HG03064 (cell line): ENCODE data around the gene CSMD2.
"Not testable (repeated sequence)": the region's sequence is repeated elsewhere in the genome, so short reads cannot be mapped to it uniquely, and the experiment has no call there.

Experiments used
- ATAC-seq: cut with Tn5 transposase; IDR thresholded peaks from one replicate; pipeline ENCODE4 v1.9.1; 2021; ENCODE audit warnings: low read depth; ENCODE audit not compliant: unreplicated experiment

CSMD2 gene

DNA sequence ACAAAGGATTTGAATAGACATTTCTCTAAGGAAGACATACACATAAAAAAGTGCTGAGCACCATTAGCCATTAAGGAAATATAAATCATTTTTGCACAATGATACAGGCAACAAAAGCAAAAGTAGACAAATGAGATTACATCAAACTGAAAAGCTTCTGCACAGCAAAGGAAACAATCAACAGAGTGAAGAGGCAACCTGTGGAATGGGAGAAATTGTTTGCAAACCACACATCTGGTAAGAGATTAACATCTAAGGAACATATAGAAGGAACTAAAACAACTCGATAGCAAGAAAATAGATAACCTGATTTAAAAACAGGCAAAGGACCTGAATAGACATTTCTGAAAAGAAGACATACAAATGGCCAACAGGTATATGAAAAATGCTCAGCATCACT is 635.1 kb downstream of the CSMD2 start:
- ATAC-seq, result no peak

DNA sequence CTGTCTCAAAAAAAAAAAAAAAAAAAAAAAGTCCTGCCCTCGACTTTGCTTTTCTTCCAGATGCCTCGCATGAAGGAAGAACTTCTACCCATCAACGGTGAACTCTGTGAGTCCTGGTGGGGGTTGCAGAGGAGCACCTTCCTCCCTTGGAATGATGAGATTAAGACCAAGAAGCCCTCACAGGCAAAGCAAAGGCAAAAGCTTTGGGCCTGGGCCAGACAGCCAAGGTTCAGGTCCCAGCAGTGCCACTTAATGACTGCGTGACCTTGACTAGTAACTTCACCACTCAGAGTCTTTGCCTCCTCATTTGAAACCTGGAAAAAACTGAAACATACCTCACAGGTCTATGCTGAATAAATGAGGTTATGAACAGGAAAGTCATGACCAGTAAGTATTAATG is 637.1 kb downstream of the CSMD2 start:
- ATAC-seq, result no peak

- no peak for ATAC-seq
These were observed 640.4 kb downstream of the CSMD2 start for GRCh38 chr1:33524586-33524985.

GRCh38 chr1:33519240-33519884 is 645.7 kb downstream of the CSMD2 start:
- ATAC-seq, result no peak

- ATAC-seq, result no peak
These were observed 647.3 kb downstream of the CSMD2 start for GRCh38 chr1:33517596-33518250.

GRCh38 chr1:33516891-33517567 is 648.0 kb downstream of the CSMD2 start:
- no peak for ATAC-seq

GRCh38 chr1:33516428-33516827 is 648.6 kb downstream of the CSMD2 start:
- no peak for ATAC-seq

DNA sequence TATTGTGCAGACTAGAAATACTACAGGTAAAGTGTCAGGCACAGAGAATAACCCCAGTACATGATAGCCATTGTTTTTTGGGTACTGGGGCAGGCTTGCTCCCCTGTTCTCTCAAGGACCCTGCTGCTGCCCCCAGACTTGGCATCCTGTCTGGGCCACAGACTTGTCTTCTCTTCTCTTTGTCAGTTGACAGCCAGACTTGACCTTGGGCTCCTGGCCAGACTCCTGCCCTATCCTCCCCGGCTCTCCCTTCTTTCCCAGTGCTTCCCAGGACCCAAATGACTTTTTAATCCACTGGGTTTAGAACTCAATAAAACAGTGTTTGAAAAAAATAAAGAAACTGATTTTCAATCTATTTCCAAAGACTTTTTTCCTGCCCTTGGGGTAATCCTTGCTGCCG is 649.4 kb downstream of the CSMD2 start:
- ATAC-seq, result no peak

- ATAC-seq, result no peak
These were observed 649.9 kb downstream of the CSMD2 start for GRCh38 chr1:33515112-33515511.

DNA sequence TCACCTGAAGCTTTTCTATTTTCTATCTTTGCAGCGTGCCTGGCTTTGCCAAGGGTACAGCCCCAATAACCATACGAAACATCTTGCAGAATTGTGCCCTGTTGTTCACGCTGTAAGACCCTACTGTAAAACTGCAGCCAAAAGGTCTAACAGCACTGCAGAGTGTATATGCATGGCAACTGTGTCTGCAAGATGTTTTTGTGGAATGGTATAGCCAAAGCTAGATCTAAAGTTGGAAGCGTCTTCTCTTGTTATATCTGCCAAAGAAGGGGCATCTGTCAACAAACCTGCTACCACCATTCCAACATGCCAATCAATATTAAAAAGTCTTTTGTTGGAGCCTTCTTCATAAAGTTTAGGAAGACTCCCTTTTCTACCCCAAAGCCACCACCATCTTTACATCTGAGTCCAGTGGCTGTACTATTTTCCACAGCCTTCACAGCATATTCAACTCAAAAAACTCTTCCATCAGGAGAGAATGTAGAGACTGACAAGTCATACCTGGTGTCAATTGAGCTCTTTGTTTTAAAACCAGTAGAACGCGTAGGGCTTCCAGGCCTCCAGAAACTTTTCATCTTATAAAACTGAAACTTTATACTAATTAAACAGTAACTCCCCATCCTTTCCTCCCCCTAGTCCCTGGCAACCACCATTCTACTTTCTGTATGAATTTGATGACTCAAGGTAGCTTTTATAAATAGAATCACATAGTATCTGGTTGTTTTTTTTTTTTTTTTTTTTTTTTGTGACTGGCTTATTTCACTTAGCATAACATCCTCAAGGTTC is 652.6 kb downstream of the CSMD2 start:
- ATAC-seq, result no peak

GRCh38 chr1:33509276-33509675 is 655.8 kb downstream of the CSMD2 start:
- not testable (repeated sequence) for ATAC-seq

DNA sequence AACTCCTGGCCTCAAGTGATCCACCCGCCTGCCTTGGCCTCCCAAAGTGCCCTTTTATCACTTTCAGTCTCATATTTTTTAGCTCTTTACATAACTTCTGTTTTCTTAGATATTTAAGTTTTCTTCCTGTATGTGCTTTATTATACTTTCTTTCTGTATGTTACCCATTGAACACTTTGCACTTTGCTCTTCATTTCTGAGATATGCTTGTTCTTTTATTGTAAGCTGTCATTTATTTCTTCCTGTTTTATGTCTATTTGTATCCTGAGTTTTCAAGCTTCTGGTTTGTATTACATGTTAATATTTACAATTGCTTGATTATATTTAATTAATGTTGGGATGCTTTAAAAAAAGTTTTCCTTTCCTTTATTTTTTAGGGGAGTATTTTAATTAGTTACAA is 656.9 kb downstream of the CSMD2 start:
- ATAC-seq, result no peak

DNA sequence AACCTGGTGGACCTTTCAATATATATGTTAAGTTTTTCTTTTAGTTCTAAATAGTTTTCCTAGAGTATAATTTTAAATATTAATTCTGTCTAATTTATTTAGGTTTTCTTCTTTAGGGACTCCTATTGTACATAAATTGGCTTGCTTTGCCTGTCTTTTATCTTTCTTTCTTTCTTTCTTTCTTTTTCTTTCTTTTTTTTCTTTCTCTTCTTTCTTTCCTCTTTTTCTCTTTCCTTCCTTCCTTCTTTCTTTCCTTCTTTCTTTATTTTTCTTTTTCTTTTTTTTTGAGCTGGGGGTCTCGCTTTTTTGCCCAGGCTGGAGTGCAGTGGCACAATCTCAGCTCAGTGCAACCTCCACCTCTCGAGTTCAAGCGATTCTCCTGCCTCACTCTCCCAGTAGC is 657.4 kb downstream of the CSMD2 start:
- no peak for ATAC-seq

GRCh38 chr1:33503506-33503905 is 661.5 kb downstream of the CSMD2 start:
- no peak for ATAC-seq

DNA sequence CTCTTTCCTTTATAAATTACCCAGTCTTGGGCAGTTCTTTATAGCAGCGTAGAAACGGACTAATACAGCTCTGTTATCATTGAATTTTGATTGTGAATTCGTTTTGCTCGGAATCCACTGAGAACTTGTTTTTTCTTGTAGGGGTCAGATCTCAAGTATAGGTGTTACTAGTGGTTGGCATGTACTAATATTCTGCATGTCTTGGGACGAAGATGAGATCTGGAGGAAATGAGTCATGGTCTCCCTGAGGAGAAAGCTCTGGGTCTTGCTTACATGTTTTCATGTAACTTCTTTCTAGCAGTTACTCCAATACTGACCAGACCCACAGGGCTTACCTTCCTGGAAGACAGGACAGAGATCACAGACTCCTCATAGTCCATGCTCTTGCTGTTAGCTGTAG is 662.3 kb downstream of the CSMD2 start:
- ATAC-seq, result no peak

GRCh38 chr1:33501774-33502173 is 663.3 kb downstream of the CSMD2 start:
- no peak for ATAC-seq

GRCh38 chr1:33501309-33501708 is 663.7 kb downstream of the CSMD2 start:
- no peak for ATAC-seq

- ATAC-seq, result no peak
These were observed 664.5 kb downstream of the CSMD2 start for GRCh38 chr1:33500547-33500946.

DNA sequence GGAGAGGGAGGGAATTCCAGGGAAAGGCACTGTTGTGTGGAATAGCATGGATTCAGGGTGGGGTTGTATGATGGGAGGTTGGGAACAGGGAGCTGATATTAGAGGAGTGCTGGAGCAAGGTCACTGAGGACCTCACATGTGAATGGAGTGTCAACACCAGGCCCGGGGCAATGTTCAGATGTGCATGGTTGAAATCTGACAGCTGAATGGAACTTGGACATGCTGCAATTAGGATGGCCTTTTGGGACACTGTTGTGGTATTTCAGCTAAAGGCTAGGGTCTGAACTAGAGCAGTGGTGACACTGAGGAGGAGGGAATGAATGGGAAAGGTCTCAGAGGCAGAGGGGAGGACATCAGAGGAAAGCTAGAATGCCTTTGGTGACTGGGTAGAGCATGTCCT is 667.6 kb downstream of the CSMD2 start:
- ATAC-seq, result no peak

DNA sequence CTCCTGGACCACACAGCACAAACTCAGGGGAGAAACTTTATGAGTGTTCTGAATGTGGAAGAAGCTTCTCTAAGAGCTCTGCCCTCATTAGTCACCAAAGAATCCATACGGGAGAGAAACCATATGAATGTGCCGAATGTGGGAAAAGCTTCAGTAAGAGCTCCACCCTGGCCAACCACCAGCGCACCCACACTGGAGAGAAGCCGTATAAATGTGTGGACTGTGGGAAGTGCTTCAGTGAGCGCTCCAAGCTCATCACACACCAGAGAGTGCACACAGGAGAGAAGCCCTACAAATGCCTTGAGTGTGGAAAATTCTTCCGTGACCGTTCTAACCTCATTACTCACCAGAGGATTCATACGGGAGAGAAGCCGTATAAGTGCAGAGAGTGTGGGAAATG is 670.1 kb downstream of the CSMD2 start:
- ATAC-seq, result no peak

DNA sequence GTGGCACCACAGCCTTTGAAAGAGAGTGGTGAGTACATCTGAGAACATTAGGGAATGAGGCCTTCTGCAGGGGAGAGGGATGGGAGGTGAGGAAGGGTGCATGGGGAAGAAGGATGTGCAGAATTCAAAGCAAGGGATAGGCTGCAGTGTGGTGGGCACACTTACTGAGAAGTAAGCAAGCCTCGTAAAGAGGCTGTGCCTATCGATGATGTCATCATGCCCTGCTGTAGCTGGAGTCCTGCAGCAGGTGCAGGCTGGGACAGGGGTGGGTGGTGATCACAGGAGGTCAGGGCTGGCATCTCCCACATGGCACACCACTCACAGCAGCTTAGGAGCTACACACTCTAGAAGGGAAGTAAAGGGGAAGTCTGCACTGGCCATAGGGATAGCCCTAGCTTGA is 676.4 kb downstream of the CSMD2 start:
- ATAC-seq, result no peak
